SK-N-MC (cell line): Measurements from ENCODE around the gene TRPM2.

ENCODE experiments used
- EZH2 ChIP-seq: fragments of 200-600 bp; sonication (generic); IDR thresholded peaks from one replicate; pipeline ENCODE4 v1.6.1; 2017; ENCODE audit warnings: antibody characterized with exemption
- FOXP2 ChIP-seq: optimal IDR thresholded peaks from 2 replicates; pipeline ENCODE3; 2011; ENCODE audit warnings: mild to moderate bottlenecking, moderate library complexity; ENCODE audit not compliant: insufficient read depth; ENCODE audit errors: extremely low read length, control extremely low read depth
- POLR2AphosphoS5 ChIP-seq: IDR thresholded peaks from 2 replicates; pipeline ENCODE4 v1.6.1; 2012; ENCODE audit warnings: mild to moderate bottlenecking, low read depth, low read length, borderline replicate concordance

GRCh38 chr21:44377201-44377921 lies 23.9 kb downstream of the TRPM2 start:
- TF ChIP-seq EZH2 (no peak), POLR2AphosphoS5 (no peak), FOXP2 (no peak)
